ENCODE measurements around the gene AXDND1.
"Not testable (repeated sequence)": the region's sequence is repeated elsewhere in the genome, so short reads cannot be mapped to it uniquely, and the experiment has no call there.

Gene AXDND1

DNA sequence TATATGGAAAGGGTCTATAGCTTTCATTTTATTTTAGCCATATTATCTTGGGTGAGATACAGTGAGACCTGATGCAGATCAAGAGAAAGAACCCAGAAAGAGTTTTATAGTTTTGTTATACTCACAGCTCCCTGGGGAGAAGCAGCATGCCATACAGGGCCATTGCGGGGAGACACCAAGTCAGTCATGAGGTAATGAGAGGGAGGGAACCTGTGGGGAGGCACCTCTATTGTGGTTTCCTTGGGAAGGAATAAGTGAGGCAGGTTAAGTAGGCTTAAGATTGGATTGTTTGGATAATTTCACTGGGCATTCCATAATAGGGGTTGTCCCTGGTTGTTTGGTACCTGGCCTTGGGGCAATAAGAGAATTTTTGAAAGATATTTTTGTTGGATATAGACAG, 19.7 kb downstream of the AXDND1 start:
- Histone ChIP-seq H3K9me2 (replicated peaks; ENCODE audit: insufficient read depth, low read length) (no peaks in the 10 kb centered on the region), H3K9me3 (replicated peaks; ENCODE audit: insufficient read depth, low read length) (no peaks in the 10 kb centered on the region), H3K4me1 (ENCODE audit: low read length) (no peaks in the 10 kb centered on the region), H3K27me3 (replicated peaks; ENCODE audit: insufficient read depth, low read length) (no peaks in the 10 kb centered on the region), H3K27ac (ENCODE audit: low read length) (no peak overlapping the region), H3K4me3 (ENCODE audit: low read length) (no peak overlapping the region), H3K4me2 (ENCODE audit: low read depth, low read length) (no peak overlapping the region), H4K20me1 (ENCODE audit: insufficient read depth, low read length) (no peaks in the 10 kb centered on the region), H2AFZ (ENCODE audit: low read length) (no peak overlapping the region), H3K79me2 (ENCODE audit: low read length) (no peaks in the 10 kb centered on the region), H3F3A (ENCODE audit: insufficient read depth, low read length) (no peaks in the 10 kb centered on the region), H3K9ac (ENCODE audit: low read length) (no peak overlapping the region), H3K36me3 (replicated peaks; ENCODE audit: insufficient read depth, low read length) (no peaks in the 10 kb centered on the region)
- DNase-seq: no peak
- TF ChIP-seq EZH2 (optimal IDR thresholded peaks at IDR 0.05; ENCODE audit: low read depth, low read length): no peak
- no peak for TF ChIP-seq EZH2phosphoT487 (IDR thresholded peaks at IDR 0.05; ENCODE audit: low read length)
- no peak for TF ChIP-seq CTCF (IDR thresholded peaks at IDR 0.05; ENCODE audit: low read length)

GRCh38 chr1:179393721-179394120, 27.9 kb downstream of the AXDND1 start:
- Histone ChIP-seq H3K27me3 (replicated peaks; ENCODE audit: insufficient read depth, low read length) (no peaks in the 10 kb centered on the region), H3K36me3 (replicated peaks; ENCODE audit: insufficient read depth, low read length) (no peaks in the 10 kb centered on the region), H4K20me1 (ENCODE audit: insufficient read depth, low read length) (no peaks in the 10 kb centered on the region), H3K9me2 (replicated peaks; ENCODE audit: insufficient read depth, low read length) (no peaks in the 10 kb centered on the region), H2AFZ (ENCODE audit: low read length) (no peak overlapping the region), H3K9me3 (replicated peaks; ENCODE audit: insufficient read depth, low read length) (no peaks in the 10 kb centered on the region), H3K4me1 (ENCODE audit: low read length) (no peaks in the 10 kb centered on the region), H3K4me3 (ENCODE audit: low read length) (no peak overlapping the region), H3K4me2 (ENCODE audit: low read depth, low read length) (no peak overlapping the region), H3K27ac (ENCODE audit: low read length) (no peak overlapping the region), H3F3A (ENCODE audit: insufficient read depth, low read length) (no peaks in the 10 kb centered on the region), H3K79me2 (ENCODE audit: low read length) (no peaks in the 10 kb centered on the region), H3K9ac (ENCODE audit: low read length) (no peak overlapping the region)
- no peak for TF ChIP-seq EZH2phosphoT487 (IDR thresholded peaks at IDR 0.05; ENCODE audit: low read length)
- TF ChIP-seq EZH2 (optimal IDR thresholded peaks at IDR 0.05; ENCODE audit: low read depth, low read length): no peak
- TF ChIP-seq CTCF (IDR thresholded peaks at IDR 0.05; ENCODE audit: low read length): no peak
- DNase-seq: no peak

GRCh38 chr1:179399399-179399798, 33.6 kb downstream of the AXDND1 start:
- H3K4me1 ChIP-seq (ENCODE audit: low read length); H4K20me1 ChIP-seq (ENCODE audit: insufficient read depth, low read length); H3K9me3 ChIP-seq (replicated peaks; ENCODE audit: insufficient read depth, low read length); H3F3A ChIP-seq (ENCODE audit: insufficient read depth, low read length); DNase-seq; H3K9me2 ChIP-seq (replicated peaks; ENCODE audit: insufficient read depth, low read length); H3K4me2 ChIP-seq (ENCODE audit: low read depth, low read length); H3K4me3 ChIP-seq (ENCODE audit: low read length); H3K36me3 ChIP-seq (replicated peaks; ENCODE audit: insufficient read depth, low read length); H3K9ac ChIP-seq (ENCODE audit: low read length); H3K79me2 ChIP-seq (ENCODE audit: low read length); H3K27me3 ChIP-seq (replicated peaks; ENCODE audit: insufficient read depth, low read length); H3K27ac ChIP-seq (ENCODE audit: low read length); H2AFZ ChIP-seq (ENCODE audit: low read length): not testable (repeated sequence)

DNA sequence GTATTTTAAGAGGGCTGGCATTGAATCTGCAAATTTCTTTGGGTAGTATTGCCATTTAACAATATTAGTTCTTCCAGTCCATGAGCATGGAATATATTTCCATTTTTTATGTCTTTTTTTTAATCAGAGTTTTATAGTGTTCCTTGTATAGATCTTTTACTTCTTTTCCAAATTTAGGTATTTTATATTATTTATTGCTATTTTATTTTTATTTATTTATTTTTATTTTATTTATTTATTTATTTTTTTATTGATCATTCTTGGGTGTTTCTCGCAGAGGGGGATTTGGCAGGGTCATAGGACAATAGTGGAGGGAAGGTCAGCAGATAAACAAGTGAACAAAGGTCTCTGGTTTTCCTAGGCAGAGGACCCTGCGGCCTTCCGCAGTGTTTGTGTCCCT, 52.0 kb downstream of the AXDND1 start:
- not testable (repeated sequence) for DNase-seq; H3K27ac ChIP-seq (ENCODE audit: low read length); H3K4me2 ChIP-seq (ENCODE audit: low read depth, low read length); H3K36me3 ChIP-seq (replicated peaks; ENCODE audit: insufficient read depth, low read length); H3K9ac ChIP-seq (ENCODE audit: low read length); H3K4me3 ChIP-seq (ENCODE audit: low read length); H3K79me2 ChIP-seq (ENCODE audit: low read length); H3F3A ChIP-seq (ENCODE audit: insufficient read depth, low read length); H3K9me3 ChIP-seq (replicated peaks; ENCODE audit: insufficient read depth, low read length); H4K20me1 ChIP-seq (ENCODE audit: insufficient read depth, low read length); H3K4me1 ChIP-seq (ENCODE audit: low read length); H2AFZ ChIP-seq (ENCODE audit: low read length); H3K27me3 ChIP-seq (replicated peaks; ENCODE audit: insufficient read depth, low read length); H3K9me2 ChIP-seq (replicated peaks; ENCODE audit: insufficient read depth, low read length)

DNA sequence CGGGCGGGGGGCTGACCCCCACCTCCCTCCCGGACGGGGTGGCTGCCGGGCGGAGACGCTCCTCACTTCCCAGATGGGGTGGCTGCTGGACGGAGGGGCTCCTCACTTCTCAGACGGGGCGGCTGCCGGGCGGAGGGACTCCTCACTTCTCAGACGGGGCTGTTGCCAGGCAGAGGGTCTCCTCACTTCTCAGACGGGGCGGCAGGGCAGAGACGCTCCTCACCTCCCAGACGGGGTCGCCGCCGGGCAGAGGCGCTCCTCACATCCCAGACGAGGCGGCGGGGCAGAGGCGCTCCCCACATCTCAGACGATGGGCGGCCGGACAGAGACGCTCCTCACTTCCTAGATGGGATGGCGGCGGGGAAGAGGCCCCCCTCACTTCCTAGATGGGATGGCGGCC, 52.9 kb downstream of the AXDND1 start:
- H3K4me3 ChIP-seq (ENCODE audit: low read length); H3K9me2 ChIP-seq (replicated peaks; ENCODE audit: insufficient read depth, low read length); H3K4me1 ChIP-seq (ENCODE audit: low read length); H4K20me1 ChIP-seq (ENCODE audit: insufficient read depth, low read length); H3K79me2 ChIP-seq (ENCODE audit: low read length); H3K9ac ChIP-seq (ENCODE audit: low read length); DNase-seq; H2AFZ ChIP-seq (ENCODE audit: low read length); H3K4me2 ChIP-seq (ENCODE audit: low read depth, low read length); H3K9me3 ChIP-seq (replicated peaks; ENCODE audit: insufficient read depth, low read length); H3K27ac ChIP-seq (ENCODE audit: low read length); H3F3A ChIP-seq (ENCODE audit: insufficient read depth, low read length); H3K27me3 ChIP-seq (replicated peaks; ENCODE audit: insufficient read depth, low read length); H3K36me3 ChIP-seq (replicated peaks; ENCODE audit: insufficient read depth, low read length): not testable (repeated sequence)

All from MM.1S (cell line).